ENCODE measurements around the gene DLD. TPM values are rescaled to one million over a fixed set of nuclear protein-coding genes. Genes with fewer than 3 reads are reported as not detected.

Gene DLD
- total RNA-seq, 1 donor from 2014 or later: 19.2 TPM

- H3K4me3 ChIP-seq: no peak overlapping the region
- no peak for TF ChIP-seq CTCF (IDR thresholded peaks at IDR 0.05)
- H3K4me1 ChIP-seq: no peaks in the 10 kb centered on the region
- H3K36me3 ChIP-seq: no peaks in the 10 kb centered on the region
- no peaks in the 10 kb centered on the region for H3K27me3 ChIP-seq
- H3K27ac ChIP-seq: no peak overlapping the region
- intact Hi-C loops (cut with DNase I): no loop called here
- H3K9me3 ChIP-seq: no peaks in the 10 kb centered on the region
- DNase-seq (ENCODE audit: low spot score in 2 of 2): no peak
Observed at GRCh38 chr7:107850216-107850615, 40.8 kb upstream of the DLD start.

- Histone ChIP-seq H3K4me3 (no peak overlapping the region), H3K4me1 (no peaks in the 10 kb centered on the region), H3K27ac (no peak overlapping the region), H3K36me3 (no peaks in the 10 kb centered on the region), H3K9me3 (no peaks in the 10 kb centered on the region), H3K27me3 (no peaks in the 10 kb centered on the region)
- intact Hi-C loops (cut with DNase I): no loop called here
- no peak for TF ChIP-seq CTCF (IDR thresholded peaks at IDR 0.05)
- no peak for DNase-seq (ENCODE audit: low spot score in 2 of 2)
Observed at GRCh38 chr7:107850643-107851042, 40.3 kb upstream of the DLD start.

GRCh38 chr7:107854454-107854853, 36.5 kb upstream of the DLD start:
- no peaks in the 10 kb centered on the region for H3K27me3 ChIP-seq
- H3K9me3 ChIP-seq: no peaks in the 10 kb centered on the region
- intact Hi-C loops (cut with DNase I): no loop called here
- H3K36me3 ChIP-seq: no peaks in the 10 kb centered on the region
- H3K4me3 ChIP-seq: no peak overlapping the region
- no peaks in the 10 kb centered on the region for H3K4me1 ChIP-seq
- DNase-seq (ENCODE audit: low spot score in 2 of 2): no peak
- no peak for TF ChIP-seq CTCF (IDR thresholded peaks at IDR 0.05)
- no peak overlapping the region for H3K27ac ChIP-seq

GRCh38 chr7:107854989-107855388, 36.0 kb upstream of the DLD start:
- no peak for DNase-seq (ENCODE audit: low spot score in 2 of 2)
- no peak for TF ChIP-seq CTCF (IDR thresholded peaks at IDR 0.05)
- no peaks in the 10 kb centered on the region for H3K4me1 ChIP-seq
- H3K36me3 ChIP-seq: no peaks in the 10 kb centered on the region
- H3K4me3 ChIP-seq: no peak overlapping the region
- intact Hi-C loops (cut with DNase I): no loop called here
- no peaks in the 10 kb centered on the region for H3K9me3 ChIP-seq
- no peaks in the 10 kb centered on the region for H3K27me3 ChIP-seq
- H3K27ac ChIP-seq: no peak overlapping the region

- Histone ChIP-seq H3K9me3 (no peaks in the 10 kb centered on the region), H3K27me3 (no peaks in the 10 kb centered on the region), H3K4me3 (no peak overlapping the region), H3K36me3 (no peaks in the 10 kb centered on the region), H3K27ac (no peak overlapping the region), H3K4me1 (no peaks in the 10 kb centered on the region)
- intact Hi-C loops (cut with DNase I): no loop called here
- DNase-seq (ENCODE audit: low spot score in 2 of 2): no peak
- TF ChIP-seq CTCF (IDR thresholded peaks at IDR 0.05): no peak
Observed at GRCh38 chr7:107856806-107857540, 34.0 kb upstream of the DLD start.

GRCh38 chr7:107857541-107857912, 33.5 kb upstream of the DLD start:
- intact Hi-C loops (cut with DNase I): no loop called here
- no peaks in the 10 kb centered on the region for H3K9me3 ChIP-seq
- TF ChIP-seq CTCF (IDR thresholded peaks at IDR 0.05): no peak
- no peaks in the 10 kb centered on the region for H3K4me1 ChIP-seq
- H3K27ac ChIP-seq: no peak overlapping the region
- no peak for DNase-seq (ENCODE audit: low spot score in 2 of 2)
- no peaks in the 10 kb centered on the region for H3K36me3 ChIP-seq
- H3K27me3 ChIP-seq: no peaks in the 10 kb centered on the region
- no peak overlapping the region for H3K4me3 ChIP-seq
